ENCODE results near the gene MORN1. TPM values are rescaled to one million over a fixed set of nuclear protein-coding genes. Genes with fewer than 3 reads are reported as not detected.

MORN1 gene
- total and polyA plus RNA-seq, 2 of the 4 experiments (the other 2 are of a cell fraction), result 3.0 to 4.2 TPM

GRCh38 chr1:2294725-2295078 is 96.7 kb downstream of the MORN1 start:
- Histone ChIP-seq H3K27ac (ENCODE audit: insufficient read depth, low read length) (peak overlapping the region; percentile 53; the same call in 1 of the 2 replicates), H2BK5ac (ENCODE audit: low read depth, low read length, poor library complexity, severe bottlenecking) (no peak overlapping the region), H3K23ac (ENCODE audit: low read depth, low read length) (no peak overlapping the region), H2BK120ac (ENCODE audit: low read depth, low read length) (no peak overlapping the region), H4K91ac (ENCODE audit: insufficient read depth, low read depth, low read length) (no peak overlapping the region), H3K9me1 (ENCODE audit: insufficient read depth, low read length) (peaks cover 47% of the 10 kb centered on the region), H4K5ac (ENCODE audit: low read depth, low read length) (no peak overlapping the region), H3K4me2 (ENCODE audit: low read depth, low read length) (no peak overlapping the region), H3K4ac (ENCODE audit: low read depth, low read length) (no peak overlapping the region), H4K20me1 (ENCODE audit: insufficient read depth, low read length) (peaks cover 58% of the 10 kb centered on the region), H2BK15ac (ENCODE audit: low read depth, low read length) (no peak overlapping the region), H4K8ac (ENCODE audit: low read depth in 2 of 2, low read length in 2 of 2) (no peak overlapping the region), H2AFZ (replicated peaks; ENCODE audit: low read length, poor library complexity) (no peak overlapping the region), H3K79me1 (ENCODE audit: low read depth in 1 of 2, low read length in 2 of 2) (peaks cover 6 to 93% of the 10 kb centered on the region in 2 experiments; a peak in 3 of 4 replicates), H3K14ac (replicated peaks; ENCODE audit: low read depth, low read length) (no peak overlapping the region), H3K9ac (ENCODE audit: low read depth, low read length) (no peak overlapping the region), H3K36me3 (ENCODE audit: control insufficient read depth, insufficient read depth, low read length) (peaks cover 6% of the 10 kb centered on the region; the same call in 1 of the 2 replicates), H2AK5ac (ENCODE audit: low read depth, low read length) (no peak overlapping the region), H2BK20ac (ENCODE audit: low read depth, low read length) (no peak overlapping the region), H3K4me1 (ENCODE audit: control insufficient read depth, insufficient read depth, low read length) (peaks cover 54% of the 10 kb centered on the region), H3K9me3 (ENCODE audit: control insufficient read depth, insufficient read depth, low read length) (no peaks in the 10 kb centered on the region), H3K18ac (ENCODE audit: low read depth, low read length) (no peak overlapping the region), H3K4me3 (ENCODE audit: insufficient read depth, low read depth, low read length) (no peak overlapping the region), H3K27me3 (ENCODE audit: control insufficient read depth, insufficient read depth, low read length) (no peaks in the 10 kb centered on the region), H2AK9ac (replicated peaks; ENCODE audit: low read depth, low read length, poor library complexity) (peak overlapping the region; percentile 13), H3K56ac (ENCODE audit: extremely low read depth, insufficient read depth, low read length) (no peak overlapping the region)
- ATAC-seq (ENCODE audit: low read depth) (no peak), DNase-seq (no peak)
- WGBS, 2 experiments (ENCODE audit: extremely low coverage in 2 of 2, insufficient read length in 1 of 2), result 100% methylated on average over 3 of the region's 5 CpGs; no CpG with 5 or more reads in 1 of the 2 experiments
- ChIA-PET CTCF (no interaction called here), POLR2A (ENCODE audit: unreplicated experiment) (no interaction called here)
- TF ChIP-seq SMC3 (IDR thresholded peaks at IDR 0.05; ENCODE audit: low read depth, low read length) (no peak), MXI1 (IDR thresholded peaks at IDR 0.05; ENCODE audit: borderline replicate concordance, low read depth, low read length) (no peak), RCOR1 (IDR thresholded peaks at IDR 0.05; ENCODE audit: insufficient replicate concordance, low read length) (no peak), MAFK (IDR thresholded peaks at IDR 0.05; ENCODE audit: low read depth, low read length) (no peak), MAZ (IDR thresholded peaks at IDR 0.05; ENCODE audit: borderline replicate concordance, low read depth, low read length) (no peak)
- in situ Hi-C loops (cut with MboI; ENCODE audit: low sequenced_read_pairs) (loop anchor here (5.0 kb wide), 1 partner anchor 57 kb away; no protein-coding TSS in a partner anchor), intact Hi-C loops (cut with micrococcal nuclease) (no loop called here), dilution Hi-C loops (cut with HindIII; ENCODE audit: low sequenced_read_pairs, unreplicated experiment) (no loop called here)
- no TSS peak for BruUV-seq (replicated peaks)

Measured in IMR-90 (cell line).